Measurements from ENCODE around the gene PGAM5. TPM values are rescaled to one million over a fixed set of nuclear protein-coding genes. Genes with fewer than 3 reads are reported as not detected.

PGAM5 gene
- total and polyA plus RNA-seq, 2 of the 13 experiments (the other 11 are each of a cell fraction or from before 2014, with no cell fraction given) = 18.0 to 77.9 TPM

DNA sequence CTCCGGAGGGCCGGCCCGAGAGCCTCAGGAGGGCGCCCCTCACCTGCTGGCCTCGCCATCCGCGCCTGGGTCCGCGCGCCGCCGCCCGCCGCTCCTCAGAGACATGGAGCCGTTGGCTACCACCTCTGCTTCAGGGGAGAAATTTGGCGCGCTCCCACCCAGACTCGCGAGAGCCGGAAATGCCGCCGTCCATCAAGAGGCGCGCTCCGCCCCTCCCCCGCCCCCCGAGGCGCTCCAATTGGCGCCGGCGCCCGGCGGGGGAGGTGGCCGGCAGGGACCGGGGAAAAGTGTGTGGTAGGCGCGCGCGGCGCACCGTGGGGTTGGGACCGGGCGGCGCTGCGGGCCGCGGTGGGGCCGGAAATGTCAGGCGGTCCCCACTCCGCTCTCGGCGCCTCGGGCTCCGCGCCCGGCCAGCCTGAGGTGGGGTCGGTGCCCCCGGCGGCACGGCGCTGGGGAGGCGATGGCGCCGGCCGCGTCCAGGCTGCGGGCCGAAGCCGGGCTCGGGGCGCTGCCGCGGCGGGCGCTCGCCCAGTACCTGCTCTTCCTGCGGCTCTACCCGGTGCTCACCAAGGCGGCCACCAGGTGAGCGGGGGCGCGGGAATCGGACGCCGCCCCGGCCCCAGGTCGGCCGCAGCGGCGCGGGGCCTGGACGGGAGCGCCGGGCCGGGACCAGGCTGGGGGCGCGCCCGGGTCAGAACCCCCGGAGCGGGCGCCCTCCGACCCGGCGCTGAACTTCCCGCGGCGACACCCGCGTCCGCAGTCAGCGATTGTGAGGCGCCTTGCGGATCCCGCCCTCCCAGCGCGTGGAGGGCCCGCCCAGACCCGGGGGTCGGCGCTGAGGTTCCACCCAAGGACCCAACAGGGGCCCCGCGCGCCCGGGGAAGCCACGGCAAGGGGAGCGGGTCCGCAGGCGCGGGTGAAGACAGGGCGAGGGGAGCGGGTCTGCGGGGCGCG is 23.2 kb upstream of the PGAM5 start, which contains the start of the genes POLE and PXMP2 (continued):
- TF ChIP-seq SKIL (CRISPR knock-in tag; IDR thresholded peaks at IDR 0.05; ENCODE audit: borderline replicate concordance) = no peak; the same call in 1 of the 2 replicates
- TF ChIP-seq, protein P1, sequence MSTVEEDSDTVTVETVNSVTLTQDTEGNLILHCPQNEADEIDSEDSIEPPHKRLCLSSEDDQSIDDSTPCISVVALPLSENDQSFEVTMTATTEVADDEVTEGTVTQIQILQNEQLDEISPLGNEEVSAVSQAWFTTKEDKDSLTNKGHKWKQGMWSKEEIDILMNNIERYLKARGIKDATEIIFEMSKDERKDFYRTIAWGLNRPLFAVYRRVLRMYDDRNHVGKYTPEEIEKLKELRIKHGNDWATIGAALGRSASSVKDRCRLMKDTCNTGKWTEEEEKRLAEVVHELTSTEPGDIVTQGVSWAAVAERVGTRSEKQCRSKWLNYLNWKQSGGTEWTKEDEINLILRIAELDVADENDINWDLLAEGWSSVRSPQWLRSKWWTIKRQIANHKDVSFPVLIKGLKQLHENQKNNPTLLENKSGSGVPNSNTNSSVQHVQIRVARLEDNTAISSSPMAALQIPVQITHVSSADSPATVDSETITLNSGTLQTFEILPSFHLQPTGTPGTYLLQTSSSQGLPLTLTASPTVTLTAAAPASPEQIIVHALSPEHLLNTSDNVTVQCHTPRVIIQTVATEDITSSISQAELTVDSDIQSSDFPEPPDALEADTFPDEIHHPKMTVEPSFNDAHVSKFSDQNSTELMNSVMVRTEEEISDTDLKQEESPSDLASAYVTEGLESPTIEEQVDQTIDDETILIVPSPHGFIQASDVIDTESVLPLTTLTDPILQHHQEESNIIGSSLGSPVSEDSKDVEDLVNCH (CRISPR knock-in tag; IDR thresholded peaks at IDR 0.05) = no peak
- TF ChIP-seq, protein P2, sequence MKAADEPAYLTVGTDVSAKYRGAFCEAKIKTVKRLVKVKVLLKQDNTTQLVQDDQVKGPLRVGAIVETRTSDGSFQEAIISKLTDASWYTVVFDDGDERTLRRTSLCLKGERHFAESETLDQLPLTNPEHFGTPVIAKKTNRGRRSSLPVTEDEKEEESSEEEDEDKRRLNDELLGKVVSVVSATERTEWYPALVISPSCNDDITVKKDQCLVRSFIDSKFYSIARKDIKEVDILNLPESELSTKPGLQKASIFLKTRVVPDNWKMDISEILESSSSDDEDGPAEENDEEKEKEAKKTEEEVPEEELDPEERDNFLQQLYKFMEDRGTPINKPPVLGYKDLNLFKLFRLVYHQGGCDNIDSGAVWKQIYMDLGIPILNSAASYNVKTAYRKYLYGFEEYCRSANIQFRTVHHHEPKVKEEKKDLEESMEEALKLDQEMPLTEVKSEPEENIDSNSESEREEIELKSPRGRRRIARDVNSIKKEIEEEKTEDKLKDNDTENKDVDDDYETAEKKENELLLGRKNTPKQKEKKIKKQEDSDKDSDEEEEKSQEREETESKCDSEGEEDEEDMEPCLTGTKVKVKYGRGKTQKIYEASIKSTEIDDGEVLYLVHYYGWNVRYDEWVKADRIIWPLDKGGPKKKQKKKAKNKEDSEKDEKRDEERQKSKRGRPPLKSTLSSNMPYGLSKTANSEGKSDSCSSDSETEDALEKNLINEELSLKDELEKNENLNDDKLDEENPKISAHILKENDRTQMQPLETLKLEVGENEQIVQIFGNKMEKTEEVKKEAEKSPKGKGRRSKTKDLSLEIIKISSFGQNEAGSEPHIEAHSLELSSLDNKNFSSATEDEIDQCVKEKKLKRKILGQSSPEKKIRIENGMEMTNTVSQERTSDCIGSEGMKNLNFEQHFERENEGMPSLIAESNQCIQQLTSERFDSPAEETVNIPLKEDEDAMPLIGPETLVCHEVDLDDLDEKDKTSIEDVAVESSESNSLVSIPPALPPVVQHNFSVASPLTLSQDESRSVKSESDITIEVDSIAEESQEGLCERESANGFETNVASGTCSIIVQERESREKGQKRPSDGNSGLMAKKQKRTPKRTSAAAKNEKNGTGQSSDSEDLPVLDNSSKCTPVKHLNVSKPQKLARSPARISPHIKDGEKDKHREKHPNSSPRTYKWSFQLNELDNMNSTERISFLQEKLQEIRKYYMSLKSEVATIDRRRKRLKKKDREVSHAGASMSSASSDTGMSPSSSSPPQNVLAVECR (CRISPR knock-in tag; IDR thresholded peaks at IDR 0.05; ENCODE audit: borderline replicate concordance) = peak; percentile 94
- no peak for TF ChIP-seq ZNF737 (CRISPR knock-in tag; IDR thresholded peaks at IDR 0.05; ENCODE audit: borderline replicate concordance)
- TF ChIP-seq SIN3A (IDR thresholded peaks at IDR 0.05; ENCODE audit: borderline replicate concordance, low read depth, low read length) = peak; percentile 97
- TF ChIP-seq KLF11 (CRISPR knock-in tag; IDR thresholded peaks at IDR 0.05) = no peak
- TF ChIP-seq JARID2 (CRISPR knock-in tag; IDR thresholded peaks at IDR 0.05; ENCODE audit: insufficient replicate concordance) = no peak
- no peak for TF ChIP-seq ZSCAN30 (CRISPR knock-in tag; IDR thresholded peaks at IDR 0.05)
- TF ChIP-seq HMGXB4 (CRISPR knock-in tag; IDR thresholded peaks at IDR 0.05; ENCODE audit: borderline replicate concordance in 1 of 2, low read depth in 1 of 2) = peak; percentile 47 to 72; a peak in 3 of 4 replicates
- peak; percentile 71; the same call in 1 of the 2 replicates for TF ChIP-seq GMEB1 (CRISPR knock-in tag; IDR thresholded peaks at IDR 0.05; ENCODE audit: borderline replicate concordance)
- no peak for TF ChIP-seq GATAD2A (CRISPR knock-in tag; IDR thresholded peaks at IDR 0.05)
- TF ChIP-seq ZMYM3 (CRISPR knock-in tag; IDR thresholded peaks at IDR 0.05) = no peak
- TF ChIP-seq RARG (CRISPR knock-in tag; IDR thresholded peaks at IDR 0.05; ENCODE audit: low read depth) = no peak
- TF ChIP-seq ARNT2 (CRISPR knock-in tag; IDR thresholded peaks at IDR 0.05; ENCODE audit: low read depth) = peak; percentile 95
